SK-N-MC (cell line): Measurements from ENCODE around the gene ZNF521.
"Not testable (repeated sequence)": the region's sequence is repeated elsewhere in the genome, so short reads cannot be mapped to it uniquely, and the experiment has no call there.

Source experiments
- DNase-seq: peaks from one replicate; pipeline ENCODE4 v3.0.0-alpha.2; 2011; ENCODE audit warnings: low read depth, low spot score
- H3K27ac ChIP-seq: fragments of 200-600 bp; sonication (generic); 2 replicates; pipeline ENCODE4 v1.5.1; 2016; ENCODE audit warnings: mixed run types
- H3K36me3 ChIP-seq: fragments of 200-600 bp; sonication (generic); 2 replicates; pipeline ENCODE4 v1.6.1; 2017; ENCODE audit warnings: antibody characterized with exemption, low read length, mixed read lengths; ENCODE audit not compliant: insufficient read depth
- H3K4me3 ChIP-seq: fragments of 200-600 bp; sonication (generic); 2 replicates; pipeline ENCODE4 v1.5.1; 2016
- H3K9ac ChIP-seq: fragments of 200-600 bp; sonication (generic); 2 replicates; pipeline ENCODE4 v1.8.0; 2017; ENCODE audit warnings: mixed run types, mixed read lengths; ENCODE audit not compliant: insufficient read length
- H3K9me3 ChIP-seq: fragments of 200-600 bp; sonication (generic); 2 replicates; pipeline ENCODE4 v1.6.1; 2017; ENCODE audit warnings: low read depth, mild to moderate bottlenecking, antibody characterized with exemption, low read length, moderate library complexity, mixed read lengths
- EZH2 ChIP-seq: fragments of 200-600 bp; sonication (generic); IDR thresholded peaks from one replicate; pipeline ENCODE4 v1.6.1; 2017; ENCODE audit warnings: antibody characterized with exemption
- FOXP2 ChIP-seq: optimal IDR thresholded peaks from 2 replicates; pipeline ENCODE3; 2011; ENCODE audit warnings: mild to moderate bottlenecking, moderate library complexity; ENCODE audit not compliant: insufficient read depth; ENCODE audit errors: extremely low read length, control extremely low read depth
- POLR2AphosphoS5 ChIP-seq: IDR thresholded peaks from 2 replicates; pipeline ENCODE4 v1.6.1; 2012; ENCODE audit warnings: mild to moderate bottlenecking, low read depth, low read length, borderline replicate concordance

ZNF521 gene

DNA sequence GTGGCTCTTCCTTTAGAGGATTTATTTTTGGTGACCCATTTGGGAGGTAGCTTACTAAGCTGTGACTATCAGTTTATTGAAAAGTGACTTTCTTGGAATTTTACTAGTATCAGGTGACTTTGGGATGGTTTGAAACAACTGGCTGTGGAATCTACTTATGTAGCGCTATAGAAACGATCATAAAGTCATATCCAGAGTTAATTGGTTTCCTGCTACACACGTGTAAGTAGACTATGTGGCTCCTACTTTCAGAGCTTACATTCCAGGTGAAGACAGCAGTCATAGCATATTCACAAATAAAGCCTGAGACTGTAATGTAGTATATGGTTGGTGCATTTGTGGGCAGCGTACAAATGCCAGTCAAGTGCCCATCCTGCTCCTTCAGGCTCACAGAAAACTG lies 308.9 kb downstream of the ZNF521 start:
- H3K9me3 ChIP-seq = no peaks in the 10 kb centered on the region
- DNase-seq = no peak
- no peak overlapping the region for H3K27ac ChIP-seq
- TF ChIP-seq EZH2 (no peak), FOXP2 (no peak), POLR2AphosphoS5 (no peak)
- no peaks in the 10 kb centered on the region for H3K36me3 ChIP-seq
- H3K4me3 ChIP-seq = no peak overlapping the region
- H3K9ac ChIP-seq = no peak overlapping the region

GRCh38 chr18:25042641-25043051 lies 309.3 kb downstream of the ZNF521 start:
- no peak for DNase-seq
- no peak overlapping the region for H3K9ac ChIP-seq

GRCh38 chr18:25039781-25040180 lies 312.2 kb downstream of the ZNF521 start:
- no peak overlapping the region for H3K27ac ChIP-seq
- DNase-seq = no peak
- H3K9ac ChIP-seq = no peak overlapping the region
- H3K4me3 ChIP-seq = no peak overlapping the region
- TF ChIP-seq EZH2 (no peak), POLR2AphosphoS5 (no peak), FOXP2 (no peak)
- no peaks in the 10 kb centered on the region for H3K9me3 ChIP-seq
- H3K36me3 ChIP-seq = no peaks in the 10 kb centered on the region

More at GRCh38 chr18:25042641-25043051, 309.3 kb downstream of the ZNF521 start:
- no peak for TF ChIP-seq POLR2AphosphoS5
- TF ChIP-seq FOXP2 = no peak
- TF ChIP-seq EZH2 = no peak
- Histone ChIP-seq H3K9me3 (no peaks in the 10 kb centered on the region), H3K4me3 (no peak overlapping the region), H3K27ac (no peak overlapping the region), H3K36me3 (no peaks in the 10 kb centered on the region)

DNA sequence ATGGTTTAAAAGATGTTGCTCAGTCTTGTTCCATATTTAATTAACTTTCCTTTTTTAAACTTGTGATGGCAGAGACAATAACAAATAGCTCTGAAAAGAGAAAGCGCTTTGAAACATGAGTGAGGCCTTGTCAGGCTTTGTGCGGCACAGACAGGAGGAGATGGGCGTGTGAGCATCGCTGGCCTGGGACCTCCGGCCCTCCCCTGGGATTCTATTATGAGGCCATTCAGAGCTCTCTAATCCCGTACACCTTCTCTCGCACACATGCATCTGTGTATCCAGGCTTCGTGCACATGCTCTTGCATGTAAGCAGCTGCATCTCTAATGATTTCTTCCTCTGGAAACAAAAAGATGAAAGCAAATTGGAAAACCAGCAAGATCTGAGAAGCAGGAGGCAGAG lies 313.7 kb downstream of the ZNF521 start:
- no peak overlapping the region for H3K9ac ChIP-seq
- no peak overlapping the region for H3K4me3 ChIP-seq
- no peak for TF ChIP-seq FOXP2
- TF ChIP-seq POLR2AphosphoS5 = no peak
- TF ChIP-seq EZH2 = no peak
- H3K27ac ChIP-seq = no peak overlapping the region
- H3K36me3 ChIP-seq = no peaks in the 10 kb centered on the region
- no peaks in the 10 kb centered on the region for H3K9me3 ChIP-seq
- DNase-seq = no peak

- Histone ChIP-seq H3K36me3 (no peaks in the 10 kb centered on the region), H3K9ac (no peak overlapping the region), H3K27ac (no peak overlapping the region), H3K9me3 (no peaks in the 10 kb centered on the region), H3K4me3 (no peak overlapping the region)
- TF ChIP-seq FOXP2 = no peak
- no peak for TF ChIP-seq EZH2
- no peak for TF ChIP-seq POLR2AphosphoS5
- DNase-seq = no peak
Measured at GRCh38 chr18:25033747-25034471, 318.1 kb downstream of the ZNF521 start.

- not testable (repeated sequence) for DNase-seq, H3K9me3 ChIP-seq, H3K36me3 ChIP-seq
Measured at GRCh38 chr18:25033175-25033574, 318.8 kb downstream of the ZNF521 start.

DNA sequence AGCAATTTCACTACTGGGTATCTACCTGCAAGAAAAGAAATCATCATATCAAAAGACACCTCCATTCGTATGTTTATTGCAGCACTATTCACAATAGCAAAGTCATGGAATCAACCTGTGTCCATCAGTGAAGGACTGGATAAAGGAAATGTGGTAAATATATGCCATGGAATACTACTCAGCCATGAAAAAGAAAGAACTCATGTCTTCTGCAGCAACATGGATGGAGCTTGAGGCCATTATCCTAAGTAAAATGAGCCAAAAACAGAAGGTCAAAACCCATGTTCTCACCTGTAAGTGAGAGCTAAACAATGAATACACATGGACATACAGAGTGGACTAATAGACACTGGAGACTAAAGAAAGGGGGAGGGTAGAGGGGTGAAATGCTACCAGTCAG lies 322.2 kb downstream of the ZNF521 start:
- no peak for DNase-seq

More at GRCh38 chr18:25033175-25033574, 318.8 kb downstream of the ZNF521 start:
- not testable (repeated sequence) for H3K4me3 ChIP-seq, H3K27ac ChIP-seq, H3K9ac ChIP-seq

DNA sequence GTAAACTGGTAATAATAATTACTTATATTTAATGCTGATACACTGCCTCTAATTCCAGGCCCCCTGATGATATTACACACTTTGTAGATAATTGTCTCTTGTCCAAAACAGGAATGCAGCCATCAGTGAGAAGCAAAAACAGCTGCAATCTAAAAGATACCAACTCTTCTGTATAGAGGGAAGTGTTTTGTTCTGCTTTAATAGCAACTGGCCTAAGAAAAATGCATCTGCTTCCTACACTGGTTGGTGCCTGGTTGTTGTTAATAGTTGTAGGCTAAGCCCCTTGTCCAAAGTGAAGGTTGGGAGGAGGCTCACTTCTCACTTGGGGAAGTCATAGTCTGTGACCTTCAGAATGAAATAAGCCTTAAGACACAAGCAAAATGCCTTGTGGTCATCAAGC lies 332.0 kb downstream of the ZNF521 start:
- Histone ChIP-seq H3K27ac (no peak overlapping the region), H3K4me3 (no peak overlapping the region), H3K9ac (no peak overlapping the region), H3K36me3 (no peaks in the 10 kb centered on the region), H3K9me3 (no peaks in the 10 kb centered on the region)
- TF ChIP-seq POLR2AphosphoS5 (no peak), EZH2 (no peak), FOXP2 (no peak)
- DNase-seq = no peak

More for the DNA sequence above, 322.2 kb downstream of the ZNF521 start:
- Histone ChIP-seq H3K9ac (no peak overlapping the region), H3K4me3 (no peak overlapping the region), H3K27ac (no peak overlapping the region), H3K36me3 (no peaks in the 10 kb centered on the region), H3K9me3 (no peaks in the 10 kb centered on the region)
- TF ChIP-seq FOXP2 = no peak
- no peak for TF ChIP-seq EZH2
- TF ChIP-seq POLR2AphosphoS5 = no peak

GRCh38 chr18:25019086-25019860 lies 332.7 kb downstream of the ZNF521 start:
- no peak overlapping the region for H3K9ac ChIP-seq
- H3K4me3 ChIP-seq = no peak overlapping the region
- no peak for TF ChIP-seq FOXP2
- TF ChIP-seq POLR2AphosphoS5 = no peak
- no peak for TF ChIP-seq EZH2
- H3K36me3 ChIP-seq = no peaks in the 10 kb centered on the region
- no peak for DNase-seq
- H3K9me3 ChIP-seq = no peaks in the 10 kb centered on the region
- H3K27ac ChIP-seq = no peak overlapping the region
